B cell (primary cell): ENCODE data around the gene ANKDD1A. TPM values are rescaled to one million over a fixed set of nuclear protein-coding genes. Genes with fewer than 3 reads are reported as not detected.

Experiments
- ATAC-seq: fragments of 200-7000 bp; cut with Tn5 transposase; one replicate; pipeline ENCODE4 v1.10.0; 2021; ENCODE audit warnings: low read depth, mild to moderate bottlenecking, moderate number of reproducible peaks, moderate library complexity
- CTCF ChIA-PET: fragments of 350-600 bp; sonication (Branson Sonifier 250); formaldehyde crosslinking; loops from one replicate; lab custom pipeline; 2021; ENCODE audit warnings: antibody characterized with exemption, inconsistent platforms; lab: Charles Lee
- POLR2A ChIA-PET: fragments of 350-600 bp; sonication (Branson Sonifier 250); formaldehyde crosslinking; loops from one replicate; lab custom pipeline; 2021; ENCODE audit warnings: antibody characterized with exemption; lab: Charles Lee
- DNase-seq: peaks from one replicate; pipeline ENCODE4 v3.0.0; 2013
- H2AFZ ChIP-seq: 2 replicates; pipeline ENCODE4 v1.6.1; 2012; ENCODE audit warnings: mild to moderate bottlenecking, low read depth, low read length; ENCODE audit not compliant: insufficient read depth, poor library complexity, severe bottlenecking
- H3K27ac ChIP-seq, 2 donors: 1 replicate in 1 of 2; 2 replicates in 1 of 2; pipeline ENCODE4 v1.5.1; 2012 to 2013; ENCODE audit warnings: low read length in 2 of 2, mild to moderate bottlenecking in 2 of 2, moderate library complexity in 1 of 2
- H3K27me3 ChIP-seq, 4 experiments: fragments of 200-600 bp in 1 of 4; sonication (generic) in 1 of 4; replicated peaks in 1 of 4; 1 replicate in 2 of 4; 2 replicates in 2 of 4; pipeline versions ENCODE4 v1.6.1 to v1.7.0; 2013 to 2016; ENCODE audit warnings: low read length in 3 of 4, mild to moderate bottlenecking in 2 of 4, mixed read lengths in 1 of 4, moderate library complexity in 1 of 4; ENCODE audit not compliant: insufficient read depth in 4 of 4, control insufficient read depth in 3 of 4; ENCODE audit errors: control extremely low read depth in 1 of 4
- H3K36me3 ChIP-seq, 2 experiments: replicated peaks in 1 of 2; 1 replicate in 1 of 2; 2 replicates in 1 of 2; pipeline versions ENCODE4 v1.6.1 to v1.7.1; 2013; ENCODE audit warnings: low read length in 1 of 2; ENCODE audit not compliant: insufficient read depth in 2 of 2, control insufficient read depth in 1 of 2; ENCODE audit errors: control extremely low read depth in 1 of 2, extremely low read depth in 1 of 2
- H3K4me1 ChIP-seq, 2 donors: fragments of 200-600 bp in 1 of 2; sonication (generic) in 1 of 2; 1 replicate in 1 of 2; 2 replicates in 1 of 2; pipeline versions ENCODE4 v1.5.1 to v1.6.1; 2013 to 2017; ENCODE audit warnings: low read length in 2 of 2; ENCODE audit not compliant: control insufficient read depth in 2 of 2, insufficient read depth in 2 of 2
- H3K4me2 ChIP-seq: replicated peaks from 2 replicates; pipeline ENCODE3; 2012; ENCODE audit warnings: mild to moderate bottlenecking, low read depth, low read length; ENCODE audit not compliant: poor library complexity, severe bottlenecking
- H3K4me3 ChIP-seq, 5 experiments: fragments of 200-600 bp in 1 of 5; sonication (generic) in 1 of 5; 1 replicate in 3 of 5; 2 replicates in 2 of 5; pipeline versions ENCODE4 v1.5.1 to v1.7.0; 2011 to 2016; ENCODE audit warnings: low read length in 4 of 5, mild to moderate bottlenecking in 4 of 5, low read depth in 2 of 5, control low read depth in 1 of 5, moderate library complexity in 1 of 5; ENCODE audit not compliant: insufficient read depth in 1 of 5; ENCODE audit errors: control extremely low read depth in 1 of 5, extremely low read depth in 1 of 5
- H3K79me2 ChIP-seq: fragments of 200-600 bp; sonication (generic); one replicate; pipeline ENCODE4 v1.6.0; 2016; ENCODE audit warnings: low read length; ENCODE audit not compliant: control insufficient read depth, insufficient read depth
- H3K9ac ChIP-seq: fragments of 200-600 bp; sonication (generic); 2 replicates; pipeline ENCODE4 v1.6.1; 2017; ENCODE audit warnings: mild to moderate bottlenecking, low read length, moderate library complexity
- H3K9me3 ChIP-seq, 3 donors: one replicate each; pipeline versions ENCODE4 v1.6.1 to v1.7.1; 2013; ENCODE audit warnings: low read length in 2 of 3; ENCODE audit not compliant: control insufficient read depth in 2 of 3, insufficient read depth in 1 of 3; ENCODE audit errors: control extremely low read depth in 1 of 3
- H4K20me1 ChIP-seq: 2 replicates; pipeline ENCODE4 v1.6.0; 2012; ENCODE audit warnings: mild to moderate bottlenecking, low read length; ENCODE audit not compliant: insufficient read depth, control insufficient read depth, poor library complexity, severe bottlenecking
- H3K27ac Mint-ChIP-seq: one replicate; pipeline ENCODE4 v1.8.0; 2021; ENCODE audit warnings: mixed read lengths
- H3K27me3 Mint-ChIP-seq: one replicate; pipeline ENCODE4 v1.8.0; 2021; ENCODE audit warnings: mixed read lengths
- H3K4me1 Mint-ChIP-seq: one replicate; pipeline ENCODE4 v1.8.0; 2021; ENCODE audit warnings: mixed read lengths
- H3K4me3 Mint-ChIP-seq: one replicate; pipeline ENCODE4 v1.8.0; 2021; ENCODE audit warnings: mixed read lengths
- H3K9me3 Mint-ChIP-seq: one replicate; pipeline ENCODE4 v1.8.0; 2022; ENCODE audit warnings: mixed read lengths; ENCODE audit not compliant: insufficient read depth
- CTCF ChIP-seq: fragments of 200-600 bp; IDR thresholded peaks from one replicate; pipeline ENCODE4 v1.8.0; 2022; ENCODE audit warnings: antibody characterized with exemption, mild to moderate bottlenecking
- EZH2 ChIP-seq: IDR thresholded peaks from 2 replicates; pipeline ENCODE4 v1.6.1; 2012; ENCODE audit warnings: borderline replicate concordance, low read depth, mild to moderate bottlenecking, moderate library complexity, low read length; ENCODE audit not compliant: insufficient read depth, poor library complexity, severe bottlenecking
- WGBS: methylation state at CpG from one replicate; pipeline ENCODE4 v1.1.5; 2013; ENCODE audit warnings: missing lambda C conversion rate; ENCODE audit not compliant: insufficient coverage; 5-methylcytosine and 5-hydroxymethylcytosine counted together
- intact Hi-C: fragments of 100-400 bp; cut with micrococcal nuclease; formaldehyde crosslinking; loops from one replicate; pipeline ENCODE4 v1.10.0; 2022
- polyA plus RNA-seq: library from polyadenylated mRNA; depleted of rRNA; stranded (reverse); fragments of >200 nt; gene quantifications from 2 replicates; pipeline ENCODE4 v1.2.3, GENCODE V29; 2012
- total RNA-seq, 2 donors: library from RNA; stranded (reverse); fragments of 120-200 nt in 1 of 2; gene quantifications; 1 replicate in 1 of 2; 2 replicates in 1 of 2; pipeline versions ENCODE4 v1.2.3 to v1.2.4, GENCODE V29; 2013 to 2022

ANKDD1A gene
- total and polyA plus RNA-seq, 2 donors (not counting 1 experiment from before 2014, with no cell fraction given) = 2.6 to 2.7 TPM

GRCh38 chr15:64928626-64929220 is 17.0 kb downstream of the ANKDD1A start:
- Histone ChIP-seq H3K36me3 (peaks cover 0 to 3% of the 10 kb centered on the region in 2 experiments), H3K4me2 (peak overlapping the region; percentile 54), H3K4me1 (peaks cover 5 to 9% of the 10 kb centered on the region in 2 donors), H4K20me1 (no peaks in the 10 kb centered on the region), H3K9ac (no peak overlapping the region), H2AFZ (peak overlapping the region; percentile 59), H3K79me2 (no peaks in the 10 kb centered on the region), H3K27ac (no peak overlapping the region), H3K4me3 (no peak overlapping the region), H3K9me3 (peaks cover 0 to under 1% (median 0%) of the 10 kb centered on the region in 3 donors), H3K27me3 (no peaks in the 10 kb centered on the region)
- CTCF ChIA-PET = interaction anchor here (1.4 kb wide), 1 partner anchor 200 kb away, joined by 7 read pairs; no protein-coding TSS in a partner anchor
- Mint-ChIP-seq H3K27ac (no peak overlapping the region), H3K4me3 (no peak overlapping the region), H3K27me3 (no peaks in the 10 kb centered on the region), H3K9me3 (peaks cover 1% of the 10 kb centered on the region), H3K4me1 (peaks cover 21% of the 10 kb centered on the region)
- intact Hi-C loops = no loop called here
- 92% methylated on average over 3 of the region's 10 CpGs for WGBS
- TF ChIP-seq EZH2 (no peak), CTCF (no peak)
- DNase-seq (no peak), ATAC-seq (no peak)
- POLR2A ChIA-PET = no interaction called here

GRCh38 chr15:64930019-64930652 is 18.4 kb downstream of the ANKDD1A start:
- Histone ChIP-seq H2AFZ (no peak overlapping the region), H3K9ac (no peak overlapping the region), H3K4me1 (peaks cover 5 to 9% of the 10 kb centered on the region in 2 donors), H3K36me3 (peaks cover 0 to 3% of the 10 kb centered on the region in 2 experiments), H3K27ac (no peak overlapping the region), H3K9me3 (no peaks in the 10 kb centered on the region), H3K4me3 (no peak overlapping the region), H3K27me3 (no peaks in the 10 kb centered on the region), H4K20me1 (no peaks in the 10 kb centered on the region), H3K4me2 (no peak overlapping the region), H3K79me2 (no peaks in the 10 kb centered on the region)
- Mint-ChIP-seq H3K4me3 (no peak overlapping the region), H3K4me1 (peaks cover 21% of the 10 kb centered on the region), H3K27me3 (no peaks in the 10 kb centered on the region), H3K27ac (no peak overlapping the region), H3K9me3 (peaks cover 1% of the 10 kb centered on the region)
- TF ChIP-seq EZH2 (no peak), CTCF (no peak)
- ATAC-seq (no peak), DNase-seq (no peak)
- 71% methylated on average over 6 of the region's 10 CpGs for whole genome bisulfite sequencing
- ChIA-PET POLR2A (interaction anchor here (0.7 kb wide), 1 partner anchor 10 kb away, joined by 3 read pairs; no protein-coding TSS in a partner anchor), CTCF (no interaction called here)
- intact Hi-C loops = no loop called here
